ENCODE measurements around the gene YY1.

The YY1 gene

GRCh38 chr14:100291305-100292075 is 52.5 kb downstream of the YY1 start:
- no peak for TF ChIP-seq CTCF (IDR thresholded peaks at IDR 0.05)
- Histone ChIP-seq H3K4me3 (no peak overlapping the region), H3K27ac (no peak overlapping the region)
- DNase-seq (ENCODE audit: low spot score): peak; percentile 53

GRCh38 chr14:100292301-100292775 is 53.4 kb downstream of the YY1 start:
- no peak overlapping the region for H3K4me3 ChIP-seq
- TF ChIP-seq CTCF (IDR thresholded peaks at IDR 0.05): no peak
- no peak overlapping the region for H3K27ac ChIP-seq
- DNase-seq (ENCODE audit: low spot score): peak; percentile 66

- no peak overlapping the region for H3K27ac ChIP-seq
- peak; percentile 69 for DNase-seq (ENCODE audit: low spot score)
- H3K4me3 ChIP-seq: no peak overlapping the region
- no peak for TF ChIP-seq CTCF (IDR thresholded peaks at IDR 0.05)
These were observed 54.0 kb downstream of the YY1 start for GRCh38 chr14:100292776-100293461.

DNA sequence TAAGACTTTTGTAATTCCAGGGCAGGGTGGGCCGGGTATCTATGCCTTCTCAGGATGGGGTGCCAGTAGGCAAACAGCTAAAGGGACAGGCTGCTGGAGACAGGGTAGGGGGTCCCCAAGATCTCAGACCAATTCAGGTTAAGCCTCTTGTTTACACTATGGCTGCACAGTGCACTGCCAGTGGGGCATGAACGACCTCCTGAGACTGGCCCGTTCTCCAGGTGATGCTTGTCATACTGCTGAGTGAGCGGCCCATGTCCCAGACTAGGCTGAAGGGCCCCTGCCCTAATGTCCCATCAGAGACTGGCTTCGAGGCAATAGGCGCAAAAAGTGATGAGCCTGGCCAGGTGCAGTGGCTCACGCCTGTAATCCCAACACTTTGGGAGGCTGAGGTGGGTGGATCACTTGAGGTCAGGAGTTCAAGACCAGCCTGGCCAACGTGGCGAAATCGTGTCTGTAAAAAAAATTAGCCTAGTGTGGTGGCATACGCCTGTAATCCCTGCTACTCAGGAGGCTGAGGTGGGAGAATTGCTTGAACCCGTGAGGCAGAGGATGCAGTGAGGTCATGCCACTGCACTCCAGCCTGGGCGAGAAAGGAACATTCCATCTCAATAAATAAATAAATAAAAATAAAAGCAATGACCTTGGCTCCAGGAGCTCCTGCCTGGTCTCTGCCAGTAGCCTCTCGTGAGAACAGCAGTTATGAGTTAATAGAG is 54.7 kb downstream of the YY1 start:
- peak; percentile 60 for DNase-seq (ENCODE audit: low spot score)

DNA sequence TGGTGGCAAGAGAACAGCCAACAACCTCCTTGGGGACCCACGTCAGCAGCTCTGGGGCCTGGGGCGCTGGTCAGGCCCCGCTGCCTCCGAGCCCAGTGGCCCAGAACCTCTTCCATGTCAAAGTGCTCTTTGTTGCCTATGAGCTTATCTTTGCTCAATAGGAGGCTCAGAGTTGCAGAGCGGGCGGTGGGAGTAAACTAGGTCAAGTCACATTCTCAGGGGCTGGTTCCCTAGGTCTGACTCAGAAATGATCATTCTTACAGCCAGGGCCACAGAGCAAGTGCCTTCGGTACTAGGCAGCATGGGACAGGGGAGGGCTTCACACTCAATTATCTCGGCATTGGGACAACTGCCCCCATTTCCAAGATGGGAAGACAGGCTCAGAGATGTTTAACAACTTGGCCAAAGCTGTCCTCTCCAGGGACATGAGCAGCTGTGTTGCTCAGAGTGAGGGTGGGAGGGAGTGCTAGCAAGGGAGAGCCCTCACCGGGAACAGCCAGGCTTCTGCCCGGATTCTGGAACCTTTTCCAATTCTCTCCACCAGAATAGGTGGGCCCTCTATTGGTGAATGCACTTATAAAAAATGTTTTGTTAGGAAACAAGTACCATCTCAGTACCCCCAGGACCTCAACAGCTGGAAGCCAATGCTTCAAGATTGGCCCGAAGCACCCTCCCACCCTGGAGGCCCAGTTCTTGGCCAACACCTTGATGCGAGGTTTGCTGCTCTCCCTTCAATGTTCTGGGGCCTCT is 55.4 kb downstream of the YY1 start:
- TF ChIP-seq CTCF (IDR thresholded peaks at IDR 0.05): no peak
- peak overlapping the region in 1 of 2 donors; percentile 33 for H3K27ac ChIP-seq
- peak; percentile 68 for DNase-seq (ENCODE audit: low spot score)
- H3K4me3 ChIP-seq: no peak overlapping the region

More for the DNA sequence above, 54.7 kb downstream of the YY1 start:
- Histone ChIP-seq H3K4me3 (no peak overlapping the region), H3K27ac (peak overlapping the region in 1 of 2 donors; percentile 15)
- TF ChIP-seq CTCF (IDR thresholded peaks at IDR 0.05): no peak

GRCh38 chr14:100294963-100295330 is 56.0 kb downstream of the YY1 start:
- DNase-seq (ENCODE audit: low spot score): peak; percentile 45
- H3K4me3 ChIP-seq: no peak overlapping the region
- H3K27ac ChIP-seq: peak overlapping the region in 1 of 2 donors; percentile 33
- no peak for TF ChIP-seq CTCF (IDR thresholded peaks at IDR 0.05)

Measured in coronary artery (tissue), 2 donors.